ENCODE results near the gene CD14.

DNA sequence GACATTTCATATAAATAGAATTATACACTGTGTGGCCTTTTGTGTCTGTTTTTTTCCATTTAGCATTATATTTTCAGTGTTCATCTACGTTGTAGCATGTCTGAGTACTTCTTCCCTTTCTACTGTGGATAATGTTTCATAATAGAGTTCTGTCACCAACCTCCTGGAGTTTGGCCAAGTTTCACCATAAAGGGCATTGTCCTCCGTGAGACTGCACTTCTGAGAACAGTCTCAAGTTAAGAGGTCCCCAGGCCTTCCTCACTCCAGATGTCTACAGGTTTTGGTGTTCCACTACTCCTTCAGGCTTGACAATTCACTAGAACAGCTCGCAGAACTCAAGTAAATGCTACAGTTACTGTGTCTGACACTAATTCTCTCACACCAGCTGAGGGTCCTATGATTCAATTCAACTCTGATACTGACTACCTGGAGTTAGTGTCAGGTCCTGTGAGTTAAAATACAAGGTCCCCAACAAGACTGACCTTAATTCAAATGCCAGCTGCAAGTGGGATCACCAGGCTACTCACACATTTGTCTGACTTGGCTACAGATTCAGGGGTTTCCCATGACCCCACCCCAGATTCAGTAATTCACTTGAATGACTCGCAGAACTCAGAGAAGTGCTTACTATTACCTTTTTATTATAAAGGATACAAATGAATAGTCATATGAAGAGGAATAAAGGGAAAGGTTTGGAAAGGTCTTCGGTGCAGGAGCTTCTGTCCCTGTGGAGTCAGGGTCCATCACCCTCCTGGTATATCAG is 37.3 kb downstream of the CD14 start:
- TF ChIP-seq, protein P1, sequence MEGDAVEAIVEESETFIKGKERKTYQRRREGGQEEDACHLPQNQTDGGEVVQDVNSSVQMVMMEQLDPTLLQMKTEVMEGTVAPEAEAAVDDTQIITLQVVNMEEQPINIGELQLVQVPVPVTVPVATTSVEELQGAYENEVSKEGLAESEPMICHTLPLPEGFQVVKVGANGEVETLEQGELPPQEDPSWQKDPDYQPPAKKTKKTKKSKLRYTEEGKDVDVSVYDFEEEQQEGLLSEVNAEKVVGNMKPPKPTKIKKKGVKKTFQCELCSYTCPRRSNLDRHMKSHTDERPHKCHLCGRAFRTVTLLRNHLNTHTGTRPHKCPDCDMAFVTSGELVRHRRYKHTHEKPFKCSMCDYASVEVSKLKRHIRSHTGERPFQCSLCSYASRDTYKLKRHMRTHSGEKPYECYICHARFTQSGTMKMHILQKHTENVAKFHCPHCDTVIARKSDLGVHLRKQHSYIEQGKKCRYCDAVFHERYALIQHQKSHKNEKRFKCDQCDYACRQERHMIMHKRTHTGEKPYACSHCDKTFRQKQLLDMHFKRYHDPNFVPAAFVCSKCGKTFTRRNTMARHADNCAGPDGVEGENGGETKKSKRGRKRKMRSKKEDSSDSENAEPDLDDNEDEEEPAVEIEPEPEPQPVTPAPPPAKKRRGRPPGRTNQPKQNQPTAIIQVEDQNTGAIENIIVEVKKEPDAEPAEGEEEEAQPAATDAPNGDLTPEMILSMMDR (IDR thresholded peaks at IDR 0.05; ENCODE audit: insufficient read depth, low read depth, low read length): no peak
- TF ChIP-seq EZH2 (IDR thresholded peaks at IDR 0.05; ENCODE audit: insufficient read depth, low read length): no peak
